Suprapubic skin (tissue), 4 donors: ENCODE measurements around the gene CHST15. TPM values are rescaled to one million over a fixed set of nuclear protein-coding genes. Genes with fewer than 3 reads are reported as not detected.

ENCODE experiments used
- DNase-seq, 2 donors: peaks; one replicate each; pipeline ENCODE4 v3.0.0-alpha.2; 2019; ENCODE audit warnings: low spot score in 2 of 2
- H3K27ac ChIP-seq: fragments of 200-600 bp; sonication (generic); one replicate; pipeline ENCODE4 v1.5.1; 2019
- H3K27me3 ChIP-seq: fragments of 200-600 bp; sonication (generic); one replicate; pipeline ENCODE4 v1.5.1; 2019
- H3K36me3 ChIP-seq: fragments of 200-600 bp; sonication (generic); one replicate; pipeline ENCODE4 v1.5.1; 2019
- H3K4me1 ChIP-seq: fragments of 200-600 bp; sonication (generic); one replicate; pipeline ENCODE4 v1.5.1; 2019
- H3K4me3 ChIP-seq: fragments of 200-600 bp; sonication (generic); one replicate; pipeline ENCODE4 v1.5.1; 2019; ENCODE audit warnings: mild to moderate bottlenecking
- H3K9me3 ChIP-seq: fragments of 200-600 bp; sonication (generic); one replicate; pipeline ENCODE4 v1.5.1; 2019
- EP300 ChIP-seq: sonication (generic); formaldehyde crosslinking; IDR thresholded peaks from one replicate; pipeline ENCODE4 v1.6.1; 2017; ENCODE audit warnings: antibody characterized with exemption
- POLR2A ChIP-seq, 2 donors: fragments of 450-650 bp; IDR thresholded peaks; one replicate each; pipeline ENCODE4 v1.6.1; 2017; ENCODE audit warnings: antibody characterized with exemption in 2 of 2, mild to moderate bottlenecking in 2 of 2, moderate library complexity in 2 of 2
- POLR2AphosphoS5 ChIP-seq, 3 donors: sonication (generic); formaldehyde crosslinking; IDR thresholded peaks; one replicate each; pipeline ENCODE4 v1.6.1; 2017; ENCODE audit warnings: antibody characterized with exemption in 3 of 3
- whole genome bisulfite sequencing: methylation state at CpG from one replicate; pipeline ENCODE4 v1.1.5; 2018; 5-methylcytosine and 5-hydroxymethylcytosine counted together
- total RNA-seq, 4 donors: library from RNA; depleted of rRNA; stranded (reverse); fragments of >200 nt; gene quantifications; one replicate each; pipeline ENCODE4 v1.1.0, GENCODE V29; 2016
- TF ChIP-seq, protein P1 (sequence below), 2 donors: fragments of 200-600 bp in 1 of 2; fragments of 450-650 bp in 1 of 2; sonication (generic) in 1 of 2; IDR thresholded peaks; one replicate each; pipeline ENCODE4 v1.5.1; 2016 to 2019; ENCODE audit warnings: antibody characterized with exemption in 2 of 2, mild to moderate bottlenecking in 1 of 2, moderate library complexity in 1 of 2

CHST15 gene
- total RNA-seq, 4 donors from 2014 or later = 20.6 to 59.1 (median 22.8) TPM

DNA sequence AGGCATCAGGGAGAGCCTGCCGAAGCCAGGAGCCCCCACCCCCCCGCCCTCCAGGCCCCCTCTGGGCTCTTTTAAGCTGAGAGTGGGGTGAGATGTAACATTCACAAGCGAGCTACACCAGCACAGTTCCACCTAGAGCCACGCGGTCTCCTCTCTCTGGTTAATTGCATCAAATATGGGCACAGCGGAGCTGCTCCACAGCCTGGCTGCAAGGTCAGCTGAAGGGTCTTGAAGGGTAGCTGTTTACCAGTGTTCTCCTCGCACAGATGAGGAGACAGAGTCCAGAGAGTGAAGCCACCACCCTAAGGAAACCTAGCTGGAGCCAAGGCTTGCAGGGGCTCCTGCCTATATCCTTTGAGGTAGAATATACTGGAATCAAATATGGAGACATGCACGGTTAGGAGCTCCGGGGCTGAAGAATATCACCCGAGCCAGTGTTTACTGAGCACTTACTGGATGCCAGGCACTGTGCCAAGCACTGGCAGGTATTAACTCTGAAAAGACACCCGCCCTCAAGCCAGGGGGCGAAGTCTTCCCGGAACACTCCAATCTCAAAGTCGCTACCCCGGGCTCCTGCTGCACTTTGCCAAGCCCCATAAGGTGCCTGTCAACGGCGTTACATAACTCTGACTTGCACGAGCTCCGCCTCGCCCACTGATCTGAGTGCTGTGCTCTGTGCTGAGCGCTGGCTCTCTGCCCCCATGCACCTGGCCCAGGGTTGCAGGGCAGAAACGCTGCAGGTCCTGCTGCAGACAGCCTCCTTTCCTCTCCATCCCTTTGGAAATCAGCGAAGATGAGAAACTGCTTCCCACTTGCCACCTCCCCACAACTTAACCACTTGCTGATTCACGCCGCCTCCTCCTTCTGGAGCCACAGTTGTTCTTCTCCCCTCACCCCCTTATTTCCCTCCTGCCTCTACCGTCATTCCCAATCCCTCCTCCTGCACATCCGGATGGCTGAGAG lies 5.4 kb downstream of the CHST15 start:
- peaks cover 20% of the 10 kb centered on the region for H3K27me3 ChIP-seq
- H3K4me1 ChIP-seq = peaks cover 46% of the 10 kb centered on the region
- no peak overlapping the region for H3K4me3 ChIP-seq
- no peaks in the 10 kb centered on the region for H3K9me3 ChIP-seq
- TF ChIP-seq, protein P1, sequence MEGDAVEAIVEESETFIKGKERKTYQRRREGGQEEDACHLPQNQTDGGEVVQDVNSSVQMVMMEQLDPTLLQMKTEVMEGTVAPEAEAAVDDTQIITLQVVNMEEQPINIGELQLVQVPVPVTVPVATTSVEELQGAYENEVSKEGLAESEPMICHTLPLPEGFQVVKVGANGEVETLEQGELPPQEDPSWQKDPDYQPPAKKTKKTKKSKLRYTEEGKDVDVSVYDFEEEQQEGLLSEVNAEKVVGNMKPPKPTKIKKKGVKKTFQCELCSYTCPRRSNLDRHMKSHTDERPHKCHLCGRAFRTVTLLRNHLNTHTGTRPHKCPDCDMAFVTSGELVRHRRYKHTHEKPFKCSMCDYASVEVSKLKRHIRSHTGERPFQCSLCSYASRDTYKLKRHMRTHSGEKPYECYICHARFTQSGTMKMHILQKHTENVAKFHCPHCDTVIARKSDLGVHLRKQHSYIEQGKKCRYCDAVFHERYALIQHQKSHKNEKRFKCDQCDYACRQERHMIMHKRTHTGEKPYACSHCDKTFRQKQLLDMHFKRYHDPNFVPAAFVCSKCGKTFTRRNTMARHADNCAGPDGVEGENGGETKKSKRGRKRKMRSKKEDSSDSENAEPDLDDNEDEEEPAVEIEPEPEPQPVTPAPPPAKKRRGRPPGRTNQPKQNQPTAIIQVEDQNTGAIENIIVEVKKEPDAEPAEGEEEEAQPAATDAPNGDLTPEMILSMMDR (IDR thresholded peaks at IDR 0.05) = no peak
- TF ChIP-seq POLR2AphosphoS5 (IDR thresholded peaks at IDR 0.05) = no peak
- TF ChIP-seq POLR2A (IDR thresholded peaks at IDR 0.05) = no peak
- no peak for TF ChIP-seq EP300
- H3K27ac ChIP-seq = no peak overlapping the region
- DNase-seq = no peak
- 56% methylated on average over 23 of the region's 27 CpGs for whole genome bisulfite sequencing
- H3K36me3 ChIP-seq = no peaks in the 10 kb centered on the region

DNA sequence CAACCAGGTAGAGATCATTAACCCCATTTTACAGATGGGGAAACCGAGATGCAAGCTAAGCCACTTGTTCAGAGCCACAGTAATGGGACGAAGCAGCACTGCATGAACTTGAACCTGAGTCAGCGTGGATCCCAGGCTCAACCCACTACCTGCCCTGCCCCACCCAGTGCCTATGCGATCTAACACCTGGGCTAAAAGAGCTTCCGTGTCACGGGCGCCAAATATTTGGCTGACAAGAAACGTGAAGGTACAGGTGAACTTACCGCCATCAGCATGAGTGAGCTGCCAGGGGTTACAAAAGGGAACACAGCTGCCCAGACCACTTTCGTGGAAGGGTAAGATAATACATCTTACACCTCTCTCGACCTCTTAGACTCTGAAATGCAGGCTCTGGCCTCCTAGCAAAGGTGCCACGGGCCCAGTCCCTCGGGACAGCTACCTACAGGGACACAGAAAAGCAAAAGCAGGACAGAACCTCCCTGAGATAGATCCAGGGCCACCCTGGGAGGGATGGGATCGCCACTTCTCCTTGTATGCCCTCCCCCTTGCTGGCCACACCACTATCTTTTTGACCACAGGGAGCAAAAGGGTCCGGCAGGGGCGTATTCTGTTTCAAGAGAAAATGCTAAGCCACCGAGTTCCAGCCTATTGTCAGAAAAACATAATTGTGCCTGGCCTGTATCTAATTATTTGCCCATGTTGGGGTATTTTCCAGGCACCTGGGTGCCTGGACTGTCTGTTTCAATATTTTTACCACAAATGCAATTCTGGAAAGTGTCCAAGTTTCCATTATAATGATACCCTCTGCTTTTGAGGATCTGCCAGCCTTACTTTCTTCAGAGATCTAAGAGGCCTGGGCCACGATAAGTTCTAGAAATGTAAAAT lies 6.4 kb downstream of the CHST15 start:
- no peak for DNase-seq
- peaks cover 11% of the 10 kb centered on the region for H3K27me3 ChIP-seq
- H3K36me3 ChIP-seq = no peaks in the 10 kb centered on the region
- no peak overlapping the region for H3K27ac ChIP-seq
- TF ChIP-seq, protein P1 (IDR thresholded peaks at IDR 0.05) = no peak
- no peak for TF ChIP-seq POLR2AphosphoS5 (IDR thresholded peaks at IDR 0.05)
- no peak for TF ChIP-seq EP300
- no peak for TF ChIP-seq POLR2A (IDR thresholded peaks at IDR 0.05)
- WGBS = 65% methylated on average over 18 of the region's 18 CpGs
- no peaks in the 10 kb centered on the region for H3K9me3 ChIP-seq
- H3K4me3 ChIP-seq = no peak overlapping the region
- peaks cover 37% of the 10 kb centered on the region for H3K4me1 ChIP-seq

DNA sequence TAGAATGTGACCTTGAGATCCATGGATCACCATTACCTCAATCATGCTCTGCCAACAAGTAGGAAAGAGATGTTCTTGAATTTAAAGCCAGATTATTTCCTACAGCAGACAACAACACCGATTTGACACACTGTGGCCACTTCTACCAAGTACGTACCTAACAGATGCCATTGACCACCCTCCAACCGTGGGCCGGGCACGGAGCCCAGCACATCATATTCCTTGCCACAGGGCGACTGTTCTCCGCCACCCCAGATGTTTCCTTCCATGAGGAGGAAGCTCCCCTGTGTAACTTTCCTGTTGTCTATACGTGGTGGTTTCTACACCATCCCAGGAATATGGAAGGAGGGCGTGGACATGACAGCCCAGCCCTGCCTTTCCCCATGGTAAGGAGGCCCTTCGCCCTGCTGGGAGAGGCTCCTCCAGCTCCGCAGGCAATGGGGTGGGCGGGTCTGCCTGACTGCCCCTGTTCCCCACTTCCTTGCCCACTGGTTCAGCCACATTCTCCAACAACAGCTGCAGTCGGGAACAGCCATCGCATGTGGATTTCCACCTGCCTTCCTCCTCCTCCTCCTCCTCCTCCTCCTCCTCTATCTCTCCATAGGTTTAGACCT lies 7.2 kb downstream of the CHST15 start:
- Histone ChIP-seq H3K27me3 (peaks cover 4% of the 10 kb centered on the region), H3K27ac (no peak overlapping the region), H3K9me3 (no peaks in the 10 kb centered on the region), H3K4me3 (no peak overlapping the region), H3K4me1 (peaks cover 29% of the 10 kb centered on the region), H3K36me3 (no peaks in the 10 kb centered on the region)
- TF ChIP-seq POLR2A (IDR thresholded peaks at IDR 0.05) (no peak), EP300 (no peak), POLR2AphosphoS5 (IDR thresholded peaks at IDR 0.05) (no peak)
- TF ChIP-seq, protein P1 (IDR thresholded peaks at IDR 0.05) = no peak
- no peak for DNase-seq
- WGBS = 81% methylated on average over 14 of the region's 14 CpGs

DNA sequence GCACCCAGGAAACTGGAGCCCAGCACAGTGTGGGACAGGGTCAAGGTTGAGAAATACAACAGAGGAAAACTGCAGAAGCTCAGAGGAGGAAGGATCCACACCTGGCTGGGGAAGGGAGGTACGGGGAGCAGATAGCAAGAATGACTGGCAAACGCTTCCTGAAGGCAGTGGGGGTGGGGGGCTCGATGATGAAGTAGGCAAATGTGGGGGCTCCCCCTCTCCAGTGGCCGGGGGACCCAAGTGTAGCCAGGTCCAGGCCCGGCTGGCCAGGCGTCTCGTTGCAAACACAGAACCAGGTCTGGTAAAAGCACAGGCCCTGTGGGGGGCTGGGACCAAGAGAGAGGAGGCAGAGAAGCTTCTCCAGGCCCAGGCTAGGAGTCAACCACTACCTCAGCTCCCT lies 7.7 kb downstream of the CHST15 start:
- no peaks in the 10 kb centered on the region for H3K36me3 ChIP-seq
- H3K4me3 ChIP-seq = no peak overlapping the region
- peaks cover 3% of the 10 kb centered on the region for H3K27me3 ChIP-seq
- TF ChIP-seq, protein P1 (IDR thresholded peaks at IDR 0.05) = no peak
- TF ChIP-seq EP300 = no peak
- TF ChIP-seq POLR2AphosphoS5 (IDR thresholded peaks at IDR 0.05) = no peak
- no peak for TF ChIP-seq POLR2A (IDR thresholded peaks at IDR 0.05)
- no peaks in the 10 kb centered on the region for H3K9me3 ChIP-seq
- H3K4me1 ChIP-seq = peaks cover 24% of the 10 kb centered on the region
- no peak overlapping the region for H3K27ac ChIP-seq
- 79% methylated on average over 4 of the region's 7 CpGs for WGBS
- DNase-seq = no peak
